Uterus (tissue), 4 donors: Measurements from ENCODE around the gene ANKH. TPM values are rescaled to one million over a fixed set of nuclear protein-coding genes. Genes with fewer than 3 reads are reported as not detected.

ENCODE experiments used
- DNase-seq, 2 donors: peaks; one replicate each; pipeline ENCODE4 v3.0.0-alpha.2; 2019 to 2020
- H3K27ac ChIP-seq, 2 donors: fragments of 200-600 bp; sonication (generic); 1 replicate in 1 of 2; 2 replicates in 1 of 2; pipeline ENCODE4 v1.5.1; 2016 to 2018
- H3K27me3 ChIP-seq, 2 donors: fragments of 200-600 bp; sonication (generic); one replicate each; pipeline ENCODE4 v1.5.1; 2018 to 2019; ENCODE audit warnings: control low read depth in 1 of 2
- H3K36me3 ChIP-seq, 2 donors: fragments of 200-600 bp; sonication (generic); one replicate each; pipeline ENCODE4 v1.5.1; 2019; ENCODE audit warnings: control low read depth in 1 of 2
- H3K4me1 ChIP-seq, 2 donors: fragments of 200-600 bp; sonication (generic); one replicate each; pipeline ENCODE4 v1.5.1; 2018 to 2019; ENCODE audit warnings: control low read depth in 1 of 2
- H3K4me3 ChIP-seq, 2 donors: fragments of 200-600 bp; sonication (generic); 1 replicate in 1 of 2; 2 replicates in 1 of 2; pipeline ENCODE4 v1.5.1; 2018 to 2019; ENCODE audit warnings: mild to moderate bottlenecking in 1 of 2
- H3K9me3 ChIP-seq, 2 donors: fragments of 200-600 bp; sonication (generic); one replicate each; pipeline ENCODE4 v1.5.1; 2019; ENCODE audit warnings: control low read depth in 1 of 2
- CTCF ChIP-seq, 4 experiments: fragments of 200-600 bp in 2 of 4; fragments of 450-650 bp in 2 of 4; sonication (generic) in 2 of 4; IDR thresholded peaks; one replicate each; pipeline ENCODE4 v1.5.1; 2016 to 2019; ENCODE audit warnings: antibody characterized with exemption in 4 of 4, mild to moderate bottlenecking in 2 of 4, moderate library complexity in 1 of 4
- POLR2A ChIP-seq, 2 donors: fragments of 450-650 bp; IDR thresholded peaks; one replicate each; pipeline ENCODE4 v1.6.1; 2016; ENCODE audit warnings: antibody characterized with exemption in 2 of 2, mild to moderate bottlenecking in 1 of 2, moderate library complexity in 1 of 2
- intact Hi-C: fragments of 100-400 bp; cut with DNase I; formaldehyde crosslinking; loops from one replicate; pipeline ENCODE4 v1.15.1; 2023; ENCODE audit warnings: low total_unique reads
- total RNA-seq, 4 donors: library from RNA; depleted of rRNA in 3 of 4; stranded (reverse); fragments of >200 nt in 3 of 4; gene quantifications; one replicate each; pipeline versions ENCODE4 v1.1.0 to v1.2.4, GENCODE V29; 2014 to 2023
- donor health status: DM: yes; HTN: yes; CAD: no.

ANKH gene
- total RNA-seq, 4 donors from 2014 or later, result 2.9 to 47.7 (median 26.9) TPM

GRCh38 chr5:14706615-14707021 lies 165.0 kb downstream of the ANKH start:
- intact Hi-C loops, result no loop called here
- Histone ChIP-seq H3K36me3 (no peaks in the 10 kb centered on the region), H3K9me3 (no peaks in the 10 kb centered on the region), H3K4me1 (peaks cover 0 to 13% of the 10 kb centered on the region in 2 donors), H3K27ac (peak overlapping the region; percentile 68 to 69), H3K4me3 (no peak overlapping the region), H3K27me3 (no peaks in the 10 kb centered on the region)
- no peak for DNase-seq
- TF ChIP-seq CTCF (IDR thresholded peaks at IDR 0.05) (no peak), POLR2A (IDR thresholded peaks at IDR 0.05) (no peak)

- no peak for DNase-seq
- H3K4me3 ChIP-seq, result no peak overlapping the region
- H3K27ac ChIP-seq, result peak overlapping the region; percentile 52 to 69
- no peaks in the 10 kb centered on the region for H3K9me3 ChIP-seq
- H3K4me1 ChIP-seq, result peaks cover 0 to 13% of the 10 kb centered on the region in 2 donors
- no peak for TF ChIP-seq CTCF (IDR thresholded peaks at IDR 0.05)
- TF ChIP-seq POLR2A (IDR thresholded peaks at IDR 0.05), result no peak
- intact Hi-C loops, result no loop called here
- H3K36me3 ChIP-seq, result no peaks in the 10 kb centered on the region
- H3K27me3 ChIP-seq, result no peaks in the 10 kb centered on the region
These were observed 166.0 kb downstream of the ANKH start for GRCh38 chr5:14705556-14705955.

GRCh38 chr5:14702238-14702839 lies 169.2 kb downstream of the ANKH start:
- peaks cover 0 to 7% of the 10 kb centered on the region in 2 donors for H3K4me1 ChIP-seq
- H3K9me3 ChIP-seq, result no peaks in the 10 kb centered on the region
- H3K27me3 ChIP-seq, result no peaks in the 10 kb centered on the region
- no peak overlapping the region for H3K27ac ChIP-seq
- TF ChIP-seq POLR2A (IDR thresholded peaks at IDR 0.05), result no peak
- TF ChIP-seq CTCF (IDR thresholded peaks at IDR 0.05), result no peak
- intact Hi-C loops, result no loop called here
- DNase-seq, result no peak
- H3K4me3 ChIP-seq, result no peak overlapping the region
- no peaks in the 10 kb centered on the region for H3K36me3 ChIP-seq

GRCh38 chr5:14701556-14701955 lies 170.0 kb downstream of the ANKH start:
- no peak for TF ChIP-seq CTCF (IDR thresholded peaks at IDR 0.05)
- TF ChIP-seq POLR2A (IDR thresholded peaks at IDR 0.05), result no peak

GRCh38 chr5:14700478-14701436 lies 170.8 kb downstream of the ANKH start:
- TF ChIP-seq CTCF (IDR thresholded peaks at IDR 0.05), result no peak
- TF ChIP-seq POLR2A (IDR thresholded peaks at IDR 0.05), result no peak
- H3K36me3 ChIP-seq, result no peaks in the 10 kb centered on the region

More at GRCh38 chr5:14701556-14701955, 170.0 kb downstream of the ANKH start:
- no peak overlapping the region for H3K27ac ChIP-seq
- no peaks in the 10 kb centered on the region for H3K9me3 ChIP-seq
- no peak overlapping the region for H3K4me3 ChIP-seq
- H3K27me3 ChIP-seq, result no peaks in the 10 kb centered on the region
- no peak for DNase-seq
- H3K36me3 ChIP-seq, result no peaks in the 10 kb centered on the region
- H3K4me1 ChIP-seq, result peaks cover 0 to 7% of the 10 kb centered on the region in 2 donors
- intact Hi-C loops, result no loop called here

More at GRCh38 chr5:14700478-14701436, 170.8 kb downstream of the ANKH start:
- Histone ChIP-seq H3K9me3 (no peaks in the 10 kb centered on the region), H3K27me3 (no peaks in the 10 kb centered on the region), H3K4me1 (peaks cover 0 to 3% of the 10 kb centered on the region in 2 donors), H3K27ac (peak overlapping the region in 1 of 2 donors; percentile 36), H3K4me3 (no peak overlapping the region)
- no peak for DNase-seq
- intact Hi-C loops, result no loop called here
